Measurements from ENCODE around the gene U2AF2. TPM values are rescaled to one million over a fixed set of nuclear protein-coding genes. Genes with fewer than 3 reads are reported as not detected.

U2AF2 gene
- total RNA-seq, 2 experiments from 2014 or later, result 351 to 381 TPM

DNA sequence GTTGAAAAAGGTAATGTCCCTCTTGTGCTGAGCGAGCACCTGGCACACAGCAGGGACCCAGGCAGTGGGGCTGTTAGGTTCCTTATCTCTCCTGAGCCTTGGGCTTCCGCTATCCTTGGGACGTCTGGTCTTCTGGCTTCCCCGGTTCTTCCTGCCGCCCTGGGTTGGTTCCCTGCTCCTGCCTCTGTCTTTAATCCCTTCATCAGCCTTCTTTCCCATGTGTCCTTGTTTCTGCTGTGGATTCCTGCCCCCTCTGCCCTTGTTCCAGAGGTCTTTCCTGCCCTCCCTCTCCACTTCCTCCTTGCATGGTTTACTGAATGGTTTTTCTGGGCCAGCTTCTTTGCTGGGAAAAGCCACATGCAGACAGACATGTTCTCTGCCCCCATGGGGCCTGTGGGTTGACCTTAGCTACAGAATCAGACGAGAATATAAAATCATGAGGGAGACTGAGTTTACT, 22.8 kb downstream of the U2AF2 start:
- POLR2A ChIA-PET, result no interaction called here
- CTCF ChIA-PET, result interaction anchor here (1.4 kb wide), 1 partner anchor 45 kb away, joined by 5 read pairs; no protein-coding TSS in a partner anchor

DNA sequence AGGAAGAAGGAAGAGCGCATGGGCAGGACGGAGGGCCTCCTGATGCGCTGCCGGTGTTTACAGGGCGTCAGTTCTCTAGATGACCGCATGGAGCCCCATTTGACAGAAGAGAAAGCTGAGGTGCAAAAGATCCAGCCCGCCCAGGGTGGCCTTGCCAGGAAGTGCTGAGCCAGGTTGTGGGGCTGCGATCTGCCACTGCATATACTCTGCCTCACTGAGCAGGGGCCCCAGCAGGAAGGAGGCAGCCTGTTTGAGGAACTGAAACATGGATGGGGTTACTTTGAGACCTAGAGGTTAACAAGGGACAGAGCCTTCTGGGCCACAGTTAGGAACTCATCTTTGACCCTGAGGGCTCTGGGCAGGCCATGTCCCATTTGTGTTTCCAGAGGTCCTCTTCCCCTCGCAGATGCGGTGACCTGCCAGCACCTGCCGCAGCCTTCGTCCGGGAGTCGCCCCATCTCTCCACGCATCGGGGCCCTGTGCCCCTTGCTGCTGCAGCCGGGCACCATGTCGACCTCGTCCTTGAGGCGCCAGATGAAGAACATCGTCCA, 23.4 kb downstream of the U2AF2 start:
- CTCF ChIA-PET, result interaction anchor here (1.4 kb wide), 1 partner anchor 46 kb away, joined by 5 read pairs; no protein-coding TSS in a partner anchor
- POLR2A ChIA-PET, result no interaction called here

DNA sequence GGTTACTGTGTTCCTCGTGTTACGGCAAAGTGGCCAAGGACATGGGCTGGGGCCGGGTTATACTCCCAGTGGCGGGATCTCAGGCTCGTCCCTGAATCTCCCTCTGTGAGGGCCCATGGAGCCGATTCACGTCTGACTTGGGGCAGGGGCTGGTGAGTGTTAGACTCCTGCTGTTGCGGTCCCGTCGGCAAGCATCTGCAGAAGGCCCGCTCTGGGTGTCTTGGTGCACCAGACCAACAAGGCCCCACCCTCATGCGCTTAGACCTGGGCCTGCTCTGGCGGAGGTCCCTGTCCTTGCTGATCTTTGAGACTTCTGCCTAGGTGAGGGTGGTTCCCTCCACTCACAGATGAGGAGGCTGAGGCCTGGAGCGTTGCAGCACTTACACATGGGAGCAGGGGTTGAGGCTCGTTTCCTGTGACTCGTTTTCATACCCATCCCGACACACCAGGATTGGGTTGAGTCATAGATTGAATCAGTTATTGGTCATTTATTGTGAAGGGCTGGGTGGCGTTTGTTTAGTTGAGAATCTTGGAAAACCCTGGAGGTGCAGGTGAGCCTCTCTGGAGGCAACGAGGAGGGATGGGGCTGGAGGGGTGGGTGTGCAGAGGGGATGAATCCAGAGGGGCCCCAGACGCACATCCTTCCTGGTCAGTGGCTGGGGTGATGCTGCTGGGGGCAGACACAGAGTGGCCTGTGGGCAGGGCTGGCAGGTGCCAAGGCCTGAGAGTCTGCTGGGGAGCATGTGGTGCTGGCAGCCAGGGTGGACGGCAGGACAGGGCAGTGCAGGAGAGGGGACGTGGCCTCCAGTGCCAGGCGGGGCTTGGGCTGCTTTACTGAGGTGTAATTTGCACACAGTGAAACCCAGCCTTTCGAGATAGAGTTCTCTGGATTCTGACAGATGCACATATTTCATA, 24.8 kb downstream of the U2AF2 start:
- ChIA-PET POLR2A (no interaction called here), CTCF (no interaction called here)

DNA sequence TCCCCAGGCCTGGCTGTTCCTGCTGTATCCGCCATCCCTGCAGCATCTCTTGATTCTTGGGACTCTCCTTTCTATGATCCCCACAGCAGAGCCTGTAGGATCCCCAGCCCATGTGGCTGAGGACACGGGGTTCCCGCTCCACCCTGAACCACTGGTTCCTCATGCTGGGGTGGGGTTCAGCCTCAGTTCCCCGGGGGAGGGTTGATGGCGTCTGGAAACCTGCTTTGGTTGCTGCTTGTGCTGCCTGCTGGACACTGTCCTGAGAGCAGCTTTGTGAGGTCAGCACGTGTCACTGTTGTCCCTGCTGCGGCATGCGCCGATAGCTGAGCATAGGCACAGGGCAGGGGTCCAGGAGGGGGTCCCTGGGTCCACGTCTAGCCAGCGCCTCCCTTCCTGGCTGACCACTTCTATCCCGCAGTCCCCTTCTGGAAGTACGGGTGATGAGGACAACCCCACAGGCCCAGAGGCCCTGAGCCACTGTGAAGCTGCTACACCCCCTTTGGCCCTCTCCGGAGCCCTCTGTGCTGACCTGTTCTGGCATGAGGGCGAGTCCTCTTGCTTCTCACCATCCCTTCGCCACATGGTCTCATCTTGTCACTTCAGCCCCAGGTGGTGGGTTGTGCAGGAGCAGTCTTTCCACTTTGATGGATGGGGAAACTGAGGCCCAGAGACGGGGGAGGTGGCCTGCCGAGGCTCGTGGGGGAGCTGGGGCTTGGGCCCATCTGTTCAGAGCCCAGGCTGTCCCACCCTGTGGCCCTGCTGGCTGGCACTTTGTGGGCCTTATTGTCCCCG, 25.7 kb downstream of the U2AF2 start:
- ChIA-PET POLR2A (interaction anchor here (0.8 kb wide), 1 partner anchor 23 kb away, joined by 3 read pairs; no protein-coding TSS in a partner anchor), CTCF (no interaction called here)

DNA sequence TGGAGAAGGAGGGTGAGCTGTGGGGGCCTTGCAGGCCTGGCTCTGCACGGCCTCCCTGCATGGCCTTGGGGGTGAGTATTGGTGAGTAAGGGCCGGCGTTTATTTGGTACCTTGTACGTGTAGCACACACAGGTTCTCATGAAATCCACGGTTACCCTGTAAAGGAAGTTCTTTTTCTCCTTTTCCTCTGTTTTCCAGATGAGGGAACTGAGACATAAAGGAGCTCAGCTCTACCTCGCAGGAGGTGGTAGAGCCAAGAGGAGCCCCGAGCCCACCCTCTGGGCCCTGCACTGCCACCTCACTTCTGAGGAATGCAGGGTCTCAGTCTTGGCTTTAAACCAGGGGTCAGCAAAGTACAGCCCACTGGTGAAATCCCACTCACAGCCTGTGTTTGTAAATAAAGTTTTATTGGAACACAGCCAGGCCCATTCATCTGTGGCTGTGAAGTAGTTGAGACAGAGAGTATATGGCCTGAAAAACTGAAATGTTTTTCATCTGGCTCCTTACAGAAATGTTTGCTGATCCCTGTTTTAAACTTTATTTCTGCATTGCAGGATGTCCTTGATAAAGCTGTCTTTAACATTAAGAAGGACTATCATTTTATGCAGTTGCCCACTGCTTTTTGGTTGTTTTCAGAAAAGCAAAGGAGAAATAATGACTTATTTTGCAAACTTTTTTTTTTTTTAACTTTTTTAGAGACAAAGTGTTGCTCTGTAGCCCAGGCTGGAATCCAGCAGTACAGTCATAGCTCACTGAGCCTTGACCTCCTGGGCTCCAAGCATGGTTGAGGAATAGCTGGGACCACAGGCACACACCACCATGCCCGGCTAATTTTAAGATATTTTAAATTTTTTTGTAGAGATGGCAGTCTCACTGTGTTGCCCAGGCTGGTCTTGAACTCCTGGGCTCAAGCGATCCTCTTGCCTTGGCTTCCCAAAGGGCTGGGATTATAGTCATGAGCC, 26.6 kb downstream of the U2AF2 start:
- CTCF ChIA-PET, result no interaction called here
- POLR2A ChIA-PET, result interaction anchor here (0.8 kb wide), 1 partner anchor 22 kb away, joined by 3 read pairs; no protein-coding TSS in a partner anchor

DNA sequence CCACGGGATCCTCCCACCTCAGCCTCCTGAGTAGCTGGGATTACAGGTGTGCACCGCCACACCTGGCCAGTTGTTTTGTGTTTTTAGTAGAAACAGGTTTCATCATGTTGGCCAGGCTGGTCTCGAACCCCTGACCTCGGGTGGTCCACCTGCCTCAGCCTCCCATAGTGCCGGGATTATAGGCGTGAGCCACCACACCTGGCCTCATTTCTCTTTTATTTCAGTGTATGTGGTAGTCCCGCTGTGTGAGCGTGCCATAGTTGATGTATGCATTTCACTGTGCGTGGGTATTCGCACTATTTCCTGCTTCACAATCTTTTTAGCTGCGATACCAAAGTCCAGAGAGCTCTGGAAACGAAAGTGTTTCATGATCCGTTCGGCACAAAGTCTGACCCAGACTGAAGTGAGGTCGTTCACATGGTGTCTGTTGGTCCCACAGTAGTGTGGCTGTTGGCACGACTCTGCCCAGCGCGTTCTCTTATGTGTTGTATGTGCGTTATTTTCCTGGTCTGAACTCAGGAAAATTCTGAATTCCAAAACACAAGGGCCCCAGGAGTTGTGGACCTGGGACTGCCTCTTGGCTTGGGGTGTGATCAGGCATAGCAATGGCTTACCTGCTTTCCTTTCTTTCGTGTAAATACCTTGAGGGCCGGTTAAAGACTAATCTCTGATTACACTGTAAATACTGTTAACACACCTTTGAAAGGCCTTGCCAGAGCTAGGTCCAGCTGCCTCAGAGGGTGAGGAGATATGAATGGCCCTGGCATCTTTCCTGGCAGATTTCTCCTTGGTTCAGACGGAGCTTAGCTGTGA, 28.8 kb downstream of the U2AF2 start:
- POLR2A ChIA-PET, result no interaction called here
- CTCF ChIA-PET, result no interaction called here

DNA sequence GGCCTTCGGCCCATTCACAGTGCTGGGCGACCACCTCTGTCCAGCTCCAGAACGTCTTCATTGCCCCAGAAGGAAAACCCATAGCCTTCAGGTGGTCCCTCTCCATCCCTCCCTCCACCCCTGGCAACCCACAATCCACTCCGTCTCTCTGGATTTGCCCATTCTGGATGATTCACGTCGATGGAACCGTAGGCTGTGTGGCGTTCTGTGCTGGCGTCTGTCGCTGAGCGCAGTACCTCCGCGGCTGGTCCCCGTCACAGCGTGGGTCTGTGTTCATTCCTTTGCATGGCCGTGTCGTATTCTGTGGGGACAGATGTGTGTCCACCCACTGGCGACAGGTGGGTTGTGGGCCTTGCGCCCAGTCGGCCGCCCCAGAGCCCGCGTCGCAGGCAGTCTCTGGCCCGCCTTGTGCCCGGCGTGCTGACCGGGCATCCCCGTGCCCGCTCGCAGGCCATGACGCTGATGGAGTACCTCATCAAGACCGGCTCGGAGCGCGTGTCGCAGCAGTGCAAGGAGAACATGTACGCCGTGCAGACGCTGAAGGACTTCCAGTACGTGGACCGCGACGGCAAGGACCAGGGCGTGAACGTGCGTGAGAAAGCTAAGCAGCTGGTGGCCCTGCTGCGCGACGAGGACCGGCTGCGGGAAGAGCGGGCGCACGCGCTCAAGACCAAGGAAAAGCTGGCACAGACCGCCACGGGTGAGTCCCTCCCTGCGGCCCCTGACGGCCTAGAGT, 30.3 kb downstream of the U2AF2 start:
- CTCF ChIA-PET, result interaction anchor here (0.8 kb wide), 1 partner anchor 13 kb away, joined by 3 read pairs; no protein-coding TSS in a partner anchor
- POLR2A ChIA-PET, result no interaction called here

DNA sequence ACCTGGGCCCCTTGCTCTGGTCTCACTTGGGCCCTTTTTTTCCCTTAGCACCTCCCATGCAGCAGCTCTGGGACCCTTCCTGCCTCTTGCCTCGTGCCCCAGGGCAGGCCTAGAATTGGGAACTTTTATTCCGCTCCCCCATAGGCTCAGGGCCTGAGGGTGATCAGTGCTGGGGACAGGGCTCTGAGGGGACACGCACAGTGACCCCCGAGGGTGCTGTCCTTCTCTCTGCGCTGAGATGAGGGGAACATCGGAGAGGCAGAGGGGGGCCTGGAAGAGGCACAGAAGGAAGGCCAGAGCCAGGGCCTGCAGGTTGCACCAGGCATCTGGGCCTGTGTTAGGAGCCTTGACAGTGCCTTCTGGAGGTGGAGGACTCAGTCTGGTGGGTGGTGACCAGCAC, 30.9 kb downstream of the U2AF2 start:
- POLR2A ChIA-PET, result no interaction called here
- CTCF ChIA-PET, result no interaction called here

DNA sequence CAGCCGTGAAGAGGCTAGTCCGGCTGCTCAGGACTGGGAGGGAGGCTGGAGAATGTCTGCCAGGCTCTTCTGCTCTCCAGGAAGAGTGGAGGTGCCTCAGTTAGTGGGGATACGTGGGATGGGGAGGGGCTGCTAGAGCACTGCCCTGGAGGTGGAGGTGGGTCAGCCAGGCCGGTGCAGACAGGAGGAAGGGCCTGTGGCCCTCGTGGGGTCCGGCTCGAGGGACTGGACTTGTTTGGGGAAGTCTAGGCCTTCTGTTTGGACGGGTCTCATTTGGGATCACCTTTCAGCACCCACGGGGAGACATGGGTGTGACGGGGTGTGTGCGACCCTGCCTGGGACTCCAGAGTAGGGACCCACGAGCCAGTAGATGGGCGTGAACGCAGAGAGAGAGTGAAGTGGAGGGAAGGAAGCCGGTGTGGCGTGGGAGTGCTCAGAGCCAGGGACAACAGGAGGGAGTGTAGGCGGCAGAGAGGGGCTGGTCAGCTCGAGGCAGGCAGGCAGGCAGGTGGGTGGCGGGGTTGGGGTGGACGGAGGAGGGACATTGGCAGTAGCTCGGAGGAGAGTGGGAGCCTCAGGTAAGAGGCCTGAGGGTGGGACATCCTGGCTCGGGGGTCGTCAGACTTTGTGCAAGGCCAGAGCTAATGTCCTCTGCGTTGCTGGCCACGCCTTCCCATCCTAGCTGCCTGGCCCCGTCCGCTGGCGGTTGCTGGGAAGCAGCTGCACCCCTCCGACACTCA, 31.6 kb downstream of the U2AF2 start:
- CTCF ChIA-PET, result no interaction called here

DNA sequence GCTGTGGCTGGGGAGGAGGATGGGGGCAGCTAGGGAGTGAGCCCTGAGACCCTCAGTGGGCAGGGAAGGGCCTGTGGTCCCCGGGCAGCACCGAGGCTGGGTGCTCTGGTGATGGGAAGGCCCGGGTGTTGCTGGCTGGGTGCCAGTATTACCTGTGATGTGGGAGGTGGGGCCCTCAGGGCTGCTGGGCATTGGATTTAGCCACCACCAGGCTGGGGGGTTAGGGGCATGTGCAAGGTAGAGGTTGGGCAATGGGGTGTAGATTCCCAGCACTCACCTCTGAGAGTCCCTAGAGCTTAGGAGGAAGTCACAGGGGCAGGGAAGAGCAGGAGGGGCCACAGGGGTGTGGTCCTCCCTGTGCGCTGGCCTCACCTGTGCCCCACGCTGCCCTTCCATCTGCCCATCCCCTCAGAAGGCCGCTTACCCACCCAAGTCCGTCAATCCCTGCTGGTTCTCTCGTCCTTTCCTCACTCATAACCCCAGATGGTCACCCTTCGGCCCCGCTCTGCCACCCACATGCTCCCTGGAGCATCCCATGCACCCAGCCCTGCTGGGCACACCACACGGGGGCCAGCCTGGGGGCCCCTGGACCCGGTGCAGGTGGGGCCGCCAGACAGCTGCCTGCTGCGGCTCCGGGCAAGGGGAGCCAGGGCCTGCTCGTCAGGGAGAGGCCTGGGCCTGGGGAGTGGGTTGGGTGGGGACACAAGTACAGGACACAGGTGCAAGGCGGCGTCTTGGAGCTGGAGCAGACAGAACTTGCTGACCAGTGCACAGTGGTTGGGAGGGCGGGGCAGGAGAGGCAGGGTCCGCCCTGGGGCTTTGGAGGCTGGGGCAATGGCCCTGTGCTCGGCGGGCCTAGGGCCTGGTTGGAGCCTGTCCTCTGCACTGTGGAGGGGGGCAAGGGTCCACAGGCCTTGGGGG, 32.7 kb downstream of the U2AF2 start:
- ChIA-PET CTCF (no interaction called here), POLR2A (no interaction called here)

More for the DNA sequence above, 31.6 kb downstream of the U2AF2 start:
- POLR2A ChIA-PET, result no interaction called here

DNA sequence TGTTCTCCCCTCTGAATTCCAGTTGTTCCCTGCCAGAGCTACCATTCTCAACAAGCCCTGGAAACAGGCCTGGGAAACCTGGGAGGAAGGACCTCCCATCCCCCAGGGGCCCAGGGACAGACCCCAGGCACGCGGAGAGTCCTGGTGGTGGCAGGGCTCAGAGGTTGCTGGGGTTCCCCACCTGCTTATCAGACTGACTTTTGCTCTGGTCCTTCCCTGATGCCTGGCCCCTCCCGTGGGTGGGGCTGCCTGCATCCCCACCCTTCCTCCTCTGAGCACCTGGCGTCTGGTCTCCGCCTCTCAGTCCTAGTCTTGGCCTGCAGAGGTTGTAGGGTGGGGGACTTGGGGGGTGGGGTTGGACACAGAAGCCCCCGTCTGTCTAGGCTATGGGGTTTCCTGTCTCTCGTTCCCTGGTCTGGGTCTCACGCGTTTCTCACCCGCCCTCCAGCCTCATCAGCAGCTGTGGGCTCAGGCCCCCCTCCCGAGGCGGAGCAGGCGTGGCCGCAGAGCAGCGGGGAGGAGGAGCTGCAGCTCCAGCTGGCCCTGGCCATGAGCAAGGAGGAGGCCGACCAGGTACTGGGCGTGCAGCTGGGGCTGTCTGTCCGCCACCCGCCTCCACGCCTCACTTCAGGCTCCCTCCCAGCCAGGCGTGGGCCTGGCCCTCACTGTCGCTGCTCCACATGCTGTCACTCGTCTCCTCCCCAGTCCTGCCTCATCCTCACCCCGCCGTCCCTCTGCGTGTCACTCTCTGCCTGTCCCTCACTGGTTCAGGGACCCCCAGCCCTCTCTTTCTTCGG, 33.8 kb downstream of the U2AF2 start:
- ChIA-PET POLR2A (no interaction called here), CTCF (no interaction called here)

DNA sequence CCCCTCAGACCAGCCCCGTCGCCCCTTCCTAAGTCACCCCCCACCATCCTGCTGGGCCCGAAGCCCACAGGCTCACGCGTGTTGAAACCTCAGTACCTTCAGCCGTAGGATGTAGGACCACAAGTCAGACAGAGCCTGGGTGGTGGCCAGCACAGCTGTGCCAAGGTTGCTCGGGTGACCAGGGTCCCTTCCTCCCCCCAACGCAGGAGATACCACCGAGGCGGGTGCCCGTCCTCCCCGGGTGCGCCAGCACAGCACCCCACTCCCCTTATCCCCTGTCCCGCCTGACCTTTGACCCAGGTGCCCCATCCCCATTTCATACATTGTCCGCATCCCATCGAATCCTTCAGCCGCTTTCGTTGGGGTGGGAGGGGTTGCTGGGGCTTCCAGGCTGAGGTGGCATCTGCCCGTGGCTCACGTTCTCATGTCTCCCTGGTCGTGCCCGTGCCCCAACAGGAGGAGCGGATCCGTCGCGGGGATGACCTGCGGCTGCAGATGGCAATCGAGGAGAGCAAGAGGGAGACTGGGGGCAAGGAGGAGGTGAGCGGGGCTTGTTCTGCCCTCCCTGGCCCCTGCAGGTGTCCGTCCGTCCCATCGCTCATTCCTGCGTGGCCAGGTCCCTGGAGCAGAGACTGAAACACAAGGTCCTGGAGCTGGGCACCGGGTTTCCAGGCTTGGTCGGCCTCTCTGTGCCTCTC, 34.7 kb downstream of the U2AF2 start:
- CTCF ChIA-PET, result no interaction called here

DNA sequence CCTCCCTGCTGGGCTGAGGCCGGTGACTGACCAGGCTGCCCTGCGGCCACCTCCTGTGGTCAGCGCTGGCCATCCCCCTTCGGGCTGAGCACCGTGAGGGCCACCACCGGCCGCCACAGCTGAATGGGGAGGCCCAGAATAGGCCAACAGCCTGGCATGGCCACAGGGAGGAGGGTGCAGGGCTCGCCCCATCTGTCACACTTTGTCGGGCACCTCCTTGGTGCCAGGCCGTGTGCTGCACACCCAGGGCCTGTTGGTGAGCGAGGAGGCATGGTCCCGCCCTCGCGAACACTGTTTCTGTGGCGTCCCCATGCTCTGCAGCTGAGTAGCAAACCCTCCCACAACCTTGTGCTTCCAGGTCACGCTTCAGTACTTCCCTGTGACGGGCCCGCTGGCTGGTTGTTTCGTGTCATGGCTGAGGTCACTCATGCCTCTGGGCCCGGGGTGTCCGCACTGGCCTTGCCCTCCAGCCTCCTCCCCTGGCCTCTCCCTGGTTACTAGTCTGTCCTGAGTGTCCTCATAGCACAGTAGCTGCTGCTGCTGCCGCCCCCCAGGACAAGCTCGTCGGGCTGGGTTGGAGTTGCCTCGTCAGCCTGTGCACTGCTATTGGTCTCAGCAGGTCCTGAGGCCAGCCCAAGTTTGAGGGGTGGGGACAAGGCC, 35.4 kb downstream of the U2AF2 start:
- ChIA-PET CTCF (interaction anchor here (0.8 kb wide), 1 partner anchor 16 kb away, joined by 3 read pairs; no protein-coding TSS in a partner anchor), POLR2A (no interaction called here)

More for the DNA sequence above, 34.7 kb downstream of the U2AF2 start:
- POLR2A ChIA-PET, result no interaction called here
